Activated CD4-positive, alpha-beta T cell treated with anti-CD3 and anti-CD28 coated beads for 36 hours (primary cell): Measurements from ENCODE around the gene CNTNAP5. TPM values are rescaled to one million over a fixed set of nuclear protein-coding genes. Genes with fewer than 3 reads are reported as not detected.
"Not testable (repeated sequence)": the region's sequence is repeated elsewhere in the genome, so short reads cannot be mapped to it uniquely, and the experiment has no call there.

Source experiments
- ATAC-seq: fragments of 200-7000 bp; cut with Tn5 transposase; one replicate; pipeline ENCODE4 v1.10.0; 2021; ENCODE audit warnings: mild to moderate bottlenecking, moderate library complexity
- CTCF ChIA-PET: fragments of 350-600 bp; sonication (Branson Sonifier 250); formaldehyde crosslinking; loops from one replicate; lab custom pipeline; 2021; ENCODE audit warnings: antibody characterized with exemption; lab: Charles Lee
- POLR2A ChIA-PET: fragments of 350-600 bp; sonication (Branson Sonifier 250); formaldehyde crosslinking; loops from one replicate; lab custom pipeline; 2021; ENCODE audit warnings: antibody characterized with exemption, inconsistent platforms; lab: Charles Lee
- DNase-seq: peaks from one replicate; pipeline ENCODE4 v3.0.0-alpha.2; 2020
- H3K27ac Mint-ChIP-seq: one replicate; pipeline ENCODE4 v1.8.0; 2021; ENCODE audit warnings: mixed read lengths
- H3K27me3 Mint-ChIP-seq: one replicate; pipeline ENCODE4 v1.8.0; 2021; ENCODE audit warnings: mixed read lengths
- H3K36me3 Mint-ChIP-seq: one replicate; pipeline ENCODE4 v1.8.0; 2021; ENCODE audit warnings: low read depth, mixed read lengths
- H3K4me1 Mint-ChIP-seq: one replicate; pipeline ENCODE4 v1.8.0; 2021; ENCODE audit warnings: mixed read lengths
- H3K4me3 Mint-ChIP-seq: one replicate; pipeline ENCODE4 v1.8.0; 2021; ENCODE audit warnings: mild to moderate bottlenecking, moderate library complexity, mixed read lengths
- H3K9me3 Mint-ChIP-seq: one replicate; pipeline ENCODE4 v1.8.0; 2021; ENCODE audit warnings: low read depth, mixed read lengths
- intact Hi-C, 2 experiments: fragments of 100-400 bp; cut with DNase I in 1 of 2; cut with micrococcal nuclease in 1 of 2; formaldehyde crosslinking; loops; one replicate each; pipeline versions ENCODE4 v1.14.2 to v1.15.1; 2022 to 2024; cut with DNase I, micrococcal nuclease
- total RNA-seq, 2 experiments: library from RNA; stranded (reverse); gene quantifications; one replicate each; pipeline ENCODE4 v1.2.3, GENCODE V29; 2021

CNTNAP5 gene
- total RNA-seq, 2 experiments from 2014 or later: not detected

GRCh38 chr2:124402274-124402673 is 377.2 kb downstream of the CNTNAP5 start:
- Mint-ChIP-seq H3K27me3 (no peaks in the 10 kb centered on the region), H3K36me3 (no peaks in the 10 kb centered on the region), H3K4me3 (no peak overlapping the region), H3K27ac (no peak overlapping the region), H3K4me1 (no peaks in the 10 kb centered on the region), H3K9me3 (peaks cover 11% of the 10 kb centered on the region)
- CTCF ChIA-PET: no interaction called here
- ATAC-seq: no peak
- DNase-seq: no peak
- intact Hi-C loops: no loop called here
- POLR2A ChIA-PET: no interaction called here

- H3K27ac Mint-ChIP-seq, intact Hi-C loops, POLR2A ChIA-PET, H3K4me3 Mint-ChIP-seq, CTCF ChIA-PET, H3K27me3 Mint-ChIP-seq, DNase-seq, H3K4me1 Mint-ChIP-seq, H3K36me3 Mint-ChIP-seq, ATAC-seq, H3K9me3 Mint-ChIP-seq: not testable (repeated sequence)
Observed at GRCh38 chr2:124407836-124408534, 382.9 kb downstream of the CNTNAP5 start.

GRCh38 chr2:124424074-124424473 is 399.0 kb downstream of the CNTNAP5 start:
- ChIA-PET POLR2A (no interaction called here), CTCF (no interaction called here)
- Mint-ChIP-seq H3K36me3 (no peaks in the 10 kb centered on the region), H3K9me3 (peaks cover 14% of the 10 kb centered on the region), H3K27ac (no peak overlapping the region), H3K27me3 (no peaks in the 10 kb centered on the region), H3K4me1 (no peaks in the 10 kb centered on the region), H3K4me3 (no peak overlapping the region)
- intact Hi-C loops: no loop called here
- ATAC-seq (no peak), DNase-seq (no peak)

GRCh38 chr2:124426122-124426521 is 401.0 kb downstream of the CNTNAP5 start:
- Mint-ChIP-seq H3K27ac (no peak overlapping the region), H3K27me3 (no peaks in the 10 kb centered on the region), H3K4me3 (no peak overlapping the region), H3K36me3 (no peaks in the 10 kb centered on the region), H3K9me3 (peaks cover 17% of the 10 kb centered on the region), H3K4me1 (no peaks in the 10 kb centered on the region)
- CTCF ChIA-PET: no interaction called here
- ATAC-seq: no peak
- intact Hi-C loops: no loop called here
- no peak for DNase-seq
- POLR2A ChIA-PET: no interaction called here

GRCh38 chr2:124426625-124427024 is 401.5 kb downstream of the CNTNAP5 start:
- H3K27ac Mint-ChIP-seq: no peak overlapping the region
- H3K4me1 Mint-ChIP-seq: no peaks in the 10 kb centered on the region
- H3K27me3 Mint-ChIP-seq: no peaks in the 10 kb centered on the region
- POLR2A ChIA-PET: no interaction called here
- H3K36me3 Mint-ChIP-seq: no peaks in the 10 kb centered on the region
- DNase-seq (no peak), ATAC-seq (no peak)
- H3K9me3 Mint-ChIP-seq: peaks cover 12% of the 10 kb centered on the region
- CTCF ChIA-PET: no interaction called here
- no peak overlapping the region for H3K4me3 Mint-ChIP-seq
- intact Hi-C loops: no loop called here

GRCh38 chr2:124437811-124438210 is 412.7 kb downstream of the CNTNAP5 start:
- Mint-ChIP-seq H3K27me3 (no peaks in the 10 kb centered on the region), H3K27ac (no peak overlapping the region), H3K9me3 (peaks cover 4% of the 10 kb centered on the region), H3K4me1 (no peaks in the 10 kb centered on the region), H3K4me3 (no peak overlapping the region), H3K36me3 (no peaks in the 10 kb centered on the region)
- ATAC-seq (no peak), DNase-seq (no peak)
- POLR2A ChIA-PET: no interaction called here
- intact Hi-C loops: no loop called here
- CTCF ChIA-PET: no interaction called here

GRCh38 chr2:124450481-124450880 is 425.4 kb downstream of the CNTNAP5 start:
- no peak for ATAC-seq
- CTCF ChIA-PET: no interaction called here

GRCh38 chr2:124476291-124476690 is 451.2 kb downstream of the CNTNAP5 start:
- no peak for DNase-seq
- Mint-ChIP-seq H3K4me3 (no peak overlapping the region), H3K9me3 (peaks cover 4% of the 10 kb centered on the region), H3K27ac (no peak overlapping the region), H3K36me3 (no peaks in the 10 kb centered on the region), H3K27me3 (no peaks in the 10 kb centered on the region), H3K4me1 (no peaks in the 10 kb centered on the region)
- ChIA-PET POLR2A (no interaction called here), CTCF (no interaction called here)
- intact Hi-C loops: no loop called here
- ATAC-seq: no peak

More at GRCh38 chr2:124450481-124450880, 425.4 kb downstream of the CNTNAP5 start:
- Mint-ChIP-seq H3K27me3 (no peaks in the 10 kb centered on the region), H3K27ac (no peak overlapping the region), H3K4me1 (no peaks in the 10 kb centered on the region), H3K9me3 (peaks cover 13% of the 10 kb centered on the region), H3K4me3 (no peak overlapping the region), H3K36me3 (no peaks in the 10 kb centered on the region)
- intact Hi-C loops: no loop called here
- POLR2A ChIA-PET: no interaction called here
- no peak for DNase-seq

- DNase-seq (no peak), ATAC-seq (no peak)
- POLR2A ChIA-PET: no interaction called here
- Mint-ChIP-seq H3K27me3 (no peaks in the 10 kb centered on the region), H3K9me3 (peaks cover 4% of the 10 kb centered on the region), H3K4me1 (no peaks in the 10 kb centered on the region), H3K27ac (no peak overlapping the region), H3K4me3 (no peak overlapping the region), H3K36me3 (no peaks in the 10 kb centered on the region)
- CTCF ChIA-PET: no interaction called here
- intact Hi-C loops: no loop called here
Observed at GRCh38 chr2:124478761-124479160, 453.7 kb downstream of the CNTNAP5 start.

GRCh38 chr2:124480958-124481357 is 455.9 kb downstream of the CNTNAP5 start:
- Mint-ChIP-seq H3K4me3 (no peak overlapping the region), H3K9me3 (peaks cover 4% of the 10 kb centered on the region)
- intact Hi-C loops: no loop called here

GRCh38 chr2:124482044-124482443 is 457.0 kb downstream of the CNTNAP5 start:
- no peak for ATAC-seq
- Mint-ChIP-seq H3K27me3 (no peaks in the 10 kb centered on the region), H3K4me1 (no peaks in the 10 kb centered on the region), H3K27ac (no peak overlapping the region), H3K4me3 (no peak overlapping the region), H3K36me3 (no peaks in the 10 kb centered on the region), H3K9me3 (peaks cover 4% of the 10 kb centered on the region)
- POLR2A ChIA-PET: no interaction called here
- intact Hi-C loops: no loop called here
- CTCF ChIA-PET: no interaction called here
- no peak for DNase-seq

More at GRCh38 chr2:124480958-124481357, 455.9 kb downstream of the CNTNAP5 start:
- ATAC-seq: no peak
- Mint-ChIP-seq H3K27ac (no peak overlapping the region), H3K4me1 (no peaks in the 10 kb centered on the region), H3K27me3 (no peaks in the 10 kb centered on the region), H3K36me3 (no peaks in the 10 kb centered on the region)
- POLR2A ChIA-PET: no interaction called here
- CTCF ChIA-PET: no interaction called here
- no peak for DNase-seq

GRCh38 chr2:124482551-124482950 is 457.5 kb downstream of the CNTNAP5 start:
- no peak overlapping the region for H3K4me3 Mint-ChIP-seq
- POLR2A ChIA-PET: no interaction called here
- CTCF ChIA-PET: no interaction called here

More at GRCh38 chr2:124482551-124482950, 457.5 kb downstream of the CNTNAP5 start:
- ATAC-seq (no peak), DNase-seq (no peak)
- peaks cover 4% of the 10 kb centered on the region for H3K9me3 Mint-ChIP-seq
- H3K27me3 Mint-ChIP-seq: no peaks in the 10 kb centered on the region
- no peaks in the 10 kb centered on the region for H3K36me3 Mint-ChIP-seq
- H3K4me1 Mint-ChIP-seq: no peaks in the 10 kb centered on the region
- H3K27ac Mint-ChIP-seq: no peak overlapping the region
- intact Hi-C loops: no loop called here
